HG02759 (cell line): Measurements from ENCODE around the gene LRRC75B.

Experiments
- ATAC-seq: cut with Tn5 transposase; IDR thresholded peaks from one replicate; pipeline ENCODE4 v1.9.1; 2021; ENCODE audit warnings: mild to moderate bottlenecking, moderate library complexity; ENCODE audit not compliant: unreplicated experiment

The LRRC75B gene

DNA sequence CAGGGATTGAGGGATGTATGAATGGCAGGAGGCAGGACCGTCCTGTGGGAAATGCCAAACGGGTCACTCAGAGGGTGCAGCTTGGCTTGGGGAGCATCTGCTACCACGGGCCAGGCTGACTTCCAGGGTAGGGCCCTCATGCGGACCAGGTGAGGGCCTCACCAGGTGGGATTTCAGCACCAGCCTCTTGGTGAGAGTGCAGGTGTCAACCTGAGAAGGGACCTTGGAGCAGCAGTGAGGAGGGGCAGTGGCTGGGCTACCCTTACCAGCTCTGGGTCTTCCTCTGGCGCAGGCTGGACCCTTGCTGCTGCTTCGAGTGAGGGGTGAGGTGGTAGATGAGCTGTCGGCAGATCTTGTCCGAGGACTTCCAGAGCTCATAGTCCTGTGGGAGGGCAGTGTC, 4.9 kb downstream of the LRRC75B start:
- ATAC-seq = no peak

DNA sequence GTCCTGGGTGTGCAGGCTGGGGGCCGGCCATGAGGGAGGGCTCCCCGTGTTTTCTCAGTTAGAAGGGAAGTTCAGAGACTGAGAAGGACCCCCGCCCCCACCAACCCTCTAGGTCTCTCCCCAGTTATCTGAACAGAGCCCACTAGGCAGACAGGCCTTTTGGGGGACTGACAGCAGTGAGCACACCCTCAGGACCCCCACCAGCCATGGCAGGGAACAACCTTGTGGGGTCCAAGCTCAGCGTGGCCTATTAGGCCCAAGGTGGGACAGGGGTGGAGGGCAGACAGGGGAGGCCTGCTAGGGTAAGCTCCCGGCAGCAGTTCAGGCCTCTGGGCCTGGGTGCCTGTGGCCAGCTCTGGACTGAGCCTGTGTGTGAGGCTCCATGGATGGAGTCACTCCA, 5.6 kb downstream of the LRRC75B start:
- ATAC-seq = no peak

DNA sequence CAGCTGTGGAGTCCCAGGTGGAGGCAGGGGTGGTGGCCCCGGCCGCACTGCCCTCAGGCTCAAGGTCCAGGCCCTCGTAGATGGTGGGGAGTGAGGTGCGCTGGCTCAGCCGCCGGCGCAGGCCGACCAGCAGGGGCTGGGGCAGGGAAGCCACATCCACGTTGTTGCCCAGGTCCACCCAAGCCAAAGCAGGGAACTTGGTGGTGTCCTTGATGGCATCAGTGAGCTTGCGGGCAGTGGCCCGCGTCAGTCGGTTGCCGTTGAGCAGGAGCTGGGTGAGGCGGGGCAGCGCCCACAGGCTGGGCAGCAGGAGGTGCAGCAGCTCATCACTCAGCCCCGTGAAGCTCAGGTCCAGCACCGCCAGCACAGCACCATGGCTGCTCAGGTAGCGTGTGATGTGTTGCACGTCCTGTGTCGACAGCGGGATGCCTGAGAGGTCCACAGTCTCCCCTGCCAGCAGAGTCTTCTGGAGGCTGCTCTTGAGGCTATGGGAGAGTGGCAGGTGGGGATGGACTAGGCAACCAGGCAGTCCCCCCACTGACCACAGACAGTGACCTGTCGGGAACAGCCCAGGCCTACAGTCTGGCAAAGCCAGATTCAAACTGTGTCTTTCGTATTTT, 6.8 kb downstream of the LRRC75B start:
- no peak for ATAC-seq

DNA sequence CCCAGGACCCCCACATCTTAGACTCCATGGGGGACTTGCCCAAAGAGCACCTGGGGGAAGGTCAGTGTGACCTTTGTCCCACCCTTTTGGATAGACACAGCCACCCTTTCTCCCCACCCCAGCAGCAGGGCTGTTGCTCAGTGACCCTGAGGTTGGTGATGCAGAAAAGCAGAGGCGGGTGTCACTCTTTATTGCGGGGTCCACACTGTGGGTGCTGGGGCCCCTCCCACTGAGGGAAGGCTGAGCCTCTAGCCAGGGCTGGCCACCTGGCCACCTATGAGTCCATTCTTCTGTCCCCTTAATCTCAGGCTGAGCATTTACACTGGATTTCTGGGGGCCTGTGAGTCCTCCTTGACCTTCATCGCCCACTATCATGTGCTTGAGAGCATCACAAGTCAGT, 7.4 kb downstream of the LRRC75B start:
- no peak for ATAC-seq

DNA sequence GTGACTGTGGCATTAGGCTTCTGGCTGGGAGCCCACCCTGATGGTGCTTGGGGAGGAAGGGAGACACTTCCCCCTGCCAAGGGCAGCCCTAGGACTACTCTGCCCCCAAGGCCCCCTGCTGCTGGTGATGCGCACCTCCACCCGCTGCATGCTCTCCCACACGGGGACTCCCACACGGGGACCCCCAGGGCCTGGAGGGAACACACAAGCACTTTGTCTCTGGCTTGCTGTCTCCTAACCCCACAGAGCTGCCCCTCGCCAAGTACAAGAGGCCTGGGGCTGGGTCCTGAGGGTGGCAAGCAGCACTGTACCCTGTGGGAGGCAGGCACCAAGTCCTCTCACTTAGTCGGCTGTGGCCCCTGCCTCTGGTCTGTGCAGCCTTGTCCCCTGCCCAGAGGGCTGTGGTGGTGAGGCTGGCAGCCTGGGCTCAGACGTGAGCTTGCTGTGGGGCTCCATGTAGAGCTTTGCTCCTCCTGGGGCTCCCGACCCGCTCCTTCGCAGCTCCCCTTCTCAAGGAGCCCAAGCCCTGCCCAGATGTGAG, 7.9 kb downstream of the LRRC75B start:
- no peak for ATAC-seq

DNA sequence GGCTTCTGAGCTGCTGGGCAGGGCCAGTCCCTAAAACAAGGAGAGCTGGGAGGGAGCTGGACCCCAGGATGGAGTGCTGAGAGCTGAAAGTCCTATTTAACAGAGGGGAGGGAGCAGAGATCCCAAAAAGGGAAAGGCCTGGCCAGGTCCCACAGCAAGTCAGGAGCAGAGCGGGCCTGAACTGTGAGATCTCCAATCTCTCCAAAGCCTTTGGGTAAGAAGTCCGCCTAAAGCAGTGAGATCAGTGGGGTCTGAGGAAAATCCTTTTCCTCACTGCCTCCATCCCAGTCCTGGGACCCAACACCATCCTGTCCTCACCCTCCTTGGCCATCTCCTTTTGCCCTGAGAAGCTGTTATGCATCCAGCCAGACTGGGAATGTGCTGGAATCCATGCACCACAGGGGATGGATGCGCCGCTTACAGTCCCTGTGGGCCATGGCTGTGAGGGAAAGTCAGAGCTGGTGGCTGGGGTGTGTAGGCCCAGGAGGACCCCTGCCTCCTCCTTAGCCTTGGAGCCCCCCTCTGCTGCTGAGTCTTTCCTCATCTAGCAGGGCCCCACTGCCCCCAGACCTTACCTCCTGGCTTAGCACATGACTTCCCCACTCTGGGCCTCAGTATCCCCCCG, 8.6 kb downstream of the LRRC75B start:
- no peak for ATAC-seq

DNA sequence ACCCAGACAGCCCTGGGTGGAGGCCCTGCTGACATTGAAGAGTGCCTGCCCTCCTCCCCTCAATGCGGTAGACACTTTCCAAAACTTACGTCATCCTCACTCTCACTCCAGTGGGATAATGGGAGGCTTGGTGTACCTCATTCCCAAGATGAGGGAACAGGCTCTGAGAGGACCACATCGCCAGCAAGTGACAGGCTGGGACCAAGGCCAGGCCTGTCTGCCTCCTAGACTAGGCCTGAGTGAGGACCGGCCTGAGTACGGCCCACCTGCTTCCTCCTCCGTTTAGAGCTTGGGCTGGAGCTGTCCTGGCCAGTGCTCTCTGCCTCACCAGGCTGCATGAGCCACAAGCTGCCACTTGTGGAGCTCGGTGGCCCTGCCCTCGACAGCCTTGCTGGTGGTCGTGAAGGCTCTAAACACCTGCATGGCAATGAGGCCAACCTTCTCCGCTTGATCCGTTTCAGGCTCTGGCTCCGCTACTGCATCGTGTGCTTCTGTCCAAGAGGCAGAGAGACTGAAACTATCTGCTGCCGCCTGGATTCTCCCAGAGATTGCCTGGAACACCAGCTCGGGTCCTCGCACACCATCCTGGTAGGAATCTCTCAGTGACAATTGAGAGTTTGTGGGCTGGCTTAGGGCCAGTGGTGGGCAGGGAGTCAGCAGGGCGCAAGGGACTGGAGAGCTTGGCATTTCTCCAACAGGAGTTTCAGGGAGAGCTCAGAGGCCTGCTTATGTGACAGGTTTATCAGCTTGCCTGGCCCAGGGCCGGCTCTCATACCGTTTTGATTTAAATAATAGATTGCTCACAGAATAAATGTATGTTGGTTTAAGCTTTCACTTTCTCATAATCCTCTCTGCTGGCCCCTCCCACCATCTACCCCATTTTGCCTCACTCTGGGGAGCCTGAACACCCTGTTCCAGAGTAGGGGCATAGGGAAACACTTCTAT, 9.4 kb downstream of the LRRC75B start:
- no peak for ATAC-seq

DNA sequence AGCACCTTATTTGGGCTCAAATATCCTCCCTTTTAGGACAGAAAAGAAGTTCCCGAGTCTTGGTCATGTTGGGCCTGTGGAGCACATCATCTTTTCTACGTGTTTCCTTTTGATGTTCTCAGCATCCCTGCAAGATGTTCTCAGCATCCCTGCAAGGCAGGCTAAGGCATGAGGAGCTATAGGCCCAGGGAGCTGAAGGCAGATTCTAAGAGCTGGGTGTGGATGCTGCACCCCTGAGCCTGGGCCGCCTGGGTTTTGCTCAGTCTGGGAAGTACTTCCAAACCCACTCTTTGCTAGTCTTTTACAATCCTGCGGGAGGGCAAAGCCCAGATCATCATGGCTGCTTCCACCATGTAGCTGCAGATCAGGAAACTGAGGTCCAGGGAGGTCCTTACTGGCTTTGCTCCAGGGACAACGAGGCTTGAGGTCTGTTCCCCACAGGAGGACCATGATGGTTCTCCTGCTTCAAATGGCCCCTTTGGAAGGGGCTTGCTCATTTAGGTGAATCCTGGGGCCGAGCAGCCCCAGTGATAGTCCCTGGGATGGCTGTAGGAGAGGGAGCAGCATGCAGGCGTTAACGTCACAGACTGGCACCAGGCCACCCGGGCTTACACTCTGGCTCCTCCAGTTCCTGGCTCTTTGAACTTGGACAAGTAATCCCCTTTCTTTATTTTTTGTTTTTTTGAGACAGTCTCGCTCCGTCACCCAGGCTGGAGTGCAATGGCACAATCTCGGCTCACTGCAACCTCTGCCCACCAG, 10.6 kb downstream of the LRRC75B start:
- no peak for ATAC-seq

DNA sequence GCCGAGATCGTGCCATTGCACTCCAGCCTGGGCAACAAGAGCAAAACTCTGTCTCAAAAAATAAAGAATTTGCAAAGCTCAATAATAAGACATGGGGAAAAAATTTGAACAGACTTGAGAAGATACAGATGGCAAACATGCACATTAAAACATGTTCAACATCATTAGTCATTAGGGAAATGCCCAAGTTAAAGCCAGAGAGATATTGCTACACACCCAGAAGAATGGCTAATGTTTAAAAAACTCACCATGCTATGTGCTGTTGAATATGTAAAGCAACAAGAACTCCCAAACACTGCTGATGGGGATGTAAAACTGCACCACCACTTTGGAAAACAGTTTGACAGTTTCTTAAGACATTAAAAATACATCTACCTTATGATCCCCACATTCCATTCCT, 12.6 kb downstream of the LRRC75B start:
- ATAC-seq = no peak

DNA sequence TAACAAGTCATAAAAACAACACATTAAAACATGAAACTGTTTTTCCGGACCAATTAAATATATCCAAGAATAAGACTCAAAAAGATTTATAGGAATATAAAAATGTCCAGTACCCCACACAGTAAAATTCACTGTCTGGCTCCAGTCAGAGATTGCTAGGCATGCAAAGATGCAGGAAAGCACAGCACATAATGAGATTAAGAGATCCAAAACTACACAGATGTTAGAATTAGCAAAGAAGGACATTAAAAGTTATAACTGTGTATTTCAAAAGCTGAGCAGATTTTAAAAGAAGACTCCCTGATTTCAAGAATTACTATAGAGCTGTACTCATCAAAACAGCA, 13.6 kb downstream of the LRRC75B start:
- ATAC-seq = no peak

DNA sequence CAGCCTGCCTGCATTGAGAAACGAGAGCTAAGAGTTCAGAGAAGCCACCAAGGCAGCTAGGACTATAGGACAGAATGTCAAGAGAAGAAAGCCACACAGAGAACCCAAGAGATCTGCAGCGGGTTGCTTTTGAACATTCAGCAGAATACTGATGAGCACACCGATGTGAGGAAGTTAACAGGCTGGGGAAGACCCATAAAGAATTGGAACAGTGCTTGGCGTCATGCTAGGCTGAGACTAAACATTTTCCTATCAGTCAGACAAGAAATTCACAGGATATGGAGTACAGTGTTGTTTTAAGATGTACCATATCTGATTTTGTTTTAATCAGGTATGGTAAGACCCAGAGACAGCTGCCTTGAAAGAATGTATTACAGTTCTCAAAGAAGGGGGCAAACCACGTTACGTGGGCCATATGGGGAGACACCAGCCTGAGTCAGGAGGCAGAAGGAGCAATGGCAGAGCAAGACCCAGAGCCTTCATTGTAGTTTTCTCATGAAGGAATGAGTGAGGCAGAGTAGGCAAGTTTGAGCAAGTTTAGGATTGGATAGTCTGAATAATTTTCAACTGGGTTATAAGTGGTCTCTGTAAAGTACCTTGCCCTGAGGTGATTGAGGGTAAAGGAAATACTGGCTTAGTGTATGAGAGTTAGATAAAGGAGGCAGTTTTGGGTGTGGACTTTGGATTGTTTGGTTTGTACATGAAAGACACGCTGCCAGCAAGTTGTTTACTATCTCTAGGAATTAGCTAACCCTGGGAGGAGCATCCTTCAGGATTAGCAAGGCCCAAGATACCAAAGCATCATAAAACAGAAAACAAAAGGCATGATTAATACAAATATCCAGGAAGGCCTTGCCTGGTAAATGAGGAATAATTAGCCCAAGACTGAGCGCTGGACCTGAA, 14.3 kb downstream of the LRRC75B start:
- ATAC-seq = no peak

DNA sequence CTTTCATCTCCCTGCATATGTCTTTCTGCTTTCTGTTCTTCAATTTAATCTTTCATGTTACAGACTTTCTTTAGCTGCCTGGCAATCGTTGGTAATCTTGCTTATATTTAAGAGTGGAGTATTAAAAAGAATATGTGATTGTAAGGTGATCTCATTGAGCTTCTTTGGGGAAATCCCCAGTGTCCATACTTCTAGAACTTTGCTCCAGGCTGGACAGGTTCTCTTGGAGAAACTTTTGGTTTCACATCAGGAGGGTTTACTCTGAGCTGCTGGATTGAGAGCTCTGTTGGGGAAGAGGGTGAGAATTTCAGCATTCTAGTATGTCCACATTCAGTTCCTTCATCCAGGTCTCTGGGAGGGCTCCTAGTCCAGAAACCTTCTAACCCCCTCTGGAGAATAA, 16.1 kb downstream of the LRRC75B start:
- ATAC-seq = no peak

DNA sequence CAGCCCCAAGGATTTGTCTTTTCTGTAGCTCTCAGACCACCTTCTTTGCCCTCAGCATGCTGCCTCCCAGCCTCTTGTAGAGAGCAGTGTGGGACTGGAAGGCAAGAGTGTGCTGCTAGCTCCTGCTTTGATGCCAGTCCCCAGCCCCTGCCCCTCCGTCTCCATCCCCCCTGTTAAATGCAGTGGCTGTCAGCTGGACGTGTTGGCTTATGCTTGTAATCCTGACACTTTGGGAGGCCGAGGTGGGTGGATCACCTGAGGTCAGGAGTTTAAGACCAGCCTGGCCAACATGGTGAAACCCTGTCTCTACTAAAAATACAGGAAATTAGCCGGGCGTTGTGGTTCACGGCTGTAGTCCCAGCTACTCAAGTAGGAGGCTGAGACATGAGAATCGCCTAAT, 21.6 kb downstream of the LRRC75B start:
- ATAC-seq = no peak

DNA sequence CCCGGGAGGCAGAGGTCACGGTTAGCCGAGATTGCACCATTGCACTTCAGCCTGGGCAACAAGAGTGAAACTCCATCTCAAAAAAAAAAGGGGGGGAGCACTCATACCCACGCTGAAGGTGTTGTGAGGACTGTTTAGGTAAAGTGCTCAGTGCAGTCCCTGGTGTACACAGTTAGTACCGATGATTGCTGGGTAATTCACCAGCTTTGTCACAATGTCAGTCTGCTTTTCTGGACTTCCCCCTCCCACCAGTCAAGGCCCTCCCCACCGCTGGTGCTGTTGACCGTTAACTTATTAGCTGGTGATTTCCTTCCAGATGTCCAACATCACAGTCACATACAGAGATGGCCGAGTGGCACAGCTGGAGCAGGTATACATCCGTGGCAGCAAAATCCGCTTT, 25.2 kb downstream of the LRRC75B start:
- no peak for ATAC-seq

DNA sequence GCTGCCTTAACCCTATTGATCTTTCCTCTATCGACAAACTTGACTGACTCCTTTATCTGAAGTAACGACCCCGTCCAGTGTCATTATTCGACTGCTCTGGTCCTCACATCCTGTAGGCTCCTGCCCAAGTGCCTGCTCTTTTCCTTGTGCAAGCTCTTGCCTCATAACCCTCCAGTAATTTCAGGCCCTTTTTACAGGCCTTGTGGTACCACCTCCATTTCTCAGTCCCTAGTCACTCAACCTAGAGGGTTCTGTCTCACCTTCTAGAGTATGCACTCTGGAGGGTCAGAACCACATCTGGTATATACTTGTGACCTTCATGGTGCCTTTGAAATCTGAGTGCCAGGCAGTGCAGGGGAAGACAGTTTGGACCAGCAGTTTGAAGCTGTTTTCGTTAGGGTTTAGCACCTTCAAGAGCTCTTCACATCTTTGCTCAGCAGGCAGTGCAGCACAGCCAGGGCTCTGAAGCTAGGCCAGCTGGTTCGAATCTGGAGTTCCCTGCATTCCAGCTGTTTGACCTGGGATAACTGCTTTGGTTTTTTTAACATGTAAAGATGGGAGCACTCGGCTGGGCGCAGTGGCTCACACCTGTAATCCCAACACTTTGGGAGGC, 25.9 kb downstream of the LRRC75B start:
- no peak for ATAC-seq

DNA sequence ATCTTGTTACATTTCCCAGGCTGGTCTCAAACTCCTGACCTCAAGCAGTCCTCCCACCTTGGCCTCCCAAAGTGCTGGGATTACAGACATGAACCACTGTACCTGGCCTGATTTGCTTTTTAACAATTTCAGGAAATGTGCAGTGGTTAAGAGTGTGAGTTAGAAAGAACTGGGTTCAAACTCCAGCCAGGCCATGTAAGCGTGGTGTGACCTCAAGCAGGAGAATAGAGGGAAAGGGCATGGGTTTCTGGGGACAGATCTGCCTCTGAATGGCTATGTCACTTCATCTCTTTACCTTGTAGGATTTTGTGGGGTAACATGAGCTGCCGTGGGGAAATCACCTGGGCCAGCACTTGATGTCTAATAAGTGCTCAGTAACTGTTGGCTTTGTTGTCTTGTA, 27.8 kb downstream of the LRRC75B start:
- ATAC-seq = no peak

DNA sequence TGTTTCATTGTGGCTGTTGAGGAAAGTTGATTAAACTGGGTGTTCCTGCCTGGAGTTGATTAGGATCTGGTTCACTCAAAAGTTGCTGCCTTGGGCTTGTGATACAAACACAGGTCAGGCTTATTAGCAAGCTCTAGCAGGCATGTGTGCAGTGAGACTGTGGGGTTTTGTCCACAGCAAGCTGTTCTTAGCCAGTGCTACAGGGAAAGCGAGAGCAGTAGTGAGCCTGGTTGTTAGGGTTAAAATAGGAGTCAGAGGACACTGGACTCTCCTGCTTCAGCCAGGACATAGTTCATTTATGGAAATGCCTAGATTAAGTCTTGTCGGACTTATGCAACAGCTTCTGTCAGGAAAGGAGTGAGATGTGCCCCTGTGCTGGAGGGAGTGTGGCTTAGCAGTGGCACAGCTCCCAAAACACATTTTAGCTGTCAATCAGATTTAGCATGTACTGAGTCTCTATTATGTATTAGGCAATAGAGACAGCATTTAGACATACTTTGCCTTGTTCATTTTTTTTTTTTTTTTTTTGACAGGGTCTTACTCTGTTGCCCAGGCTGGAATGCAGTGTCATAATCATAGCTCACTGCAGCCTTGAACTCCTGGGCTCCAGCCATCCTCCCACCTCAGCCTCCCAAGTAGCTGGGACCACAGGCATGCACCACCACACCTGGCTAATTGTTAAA, 28.4 kb downstream of the LRRC75B start:
- ATAC-seq = no peak

DNA sequence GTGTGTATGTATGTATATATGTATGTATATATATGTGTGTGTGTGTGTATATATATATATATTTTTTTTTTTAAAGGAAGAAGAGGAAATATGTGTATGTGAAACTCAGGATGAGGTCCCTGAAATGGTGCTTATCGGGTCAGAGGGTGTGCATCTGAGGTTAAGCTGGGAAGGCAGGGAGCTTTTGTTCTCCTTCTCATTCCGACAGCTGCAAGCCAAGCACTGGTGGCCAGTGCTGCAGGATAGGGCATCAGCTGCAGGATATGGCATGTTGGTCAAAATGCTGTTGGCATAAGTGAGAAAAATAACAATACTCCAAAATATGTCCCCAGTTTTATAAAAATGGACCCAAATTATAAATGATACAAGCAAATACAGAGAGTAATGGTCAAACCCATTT, 29.6 kb downstream of the LRRC75B start:
- ATAC-seq = no peak

DNA sequence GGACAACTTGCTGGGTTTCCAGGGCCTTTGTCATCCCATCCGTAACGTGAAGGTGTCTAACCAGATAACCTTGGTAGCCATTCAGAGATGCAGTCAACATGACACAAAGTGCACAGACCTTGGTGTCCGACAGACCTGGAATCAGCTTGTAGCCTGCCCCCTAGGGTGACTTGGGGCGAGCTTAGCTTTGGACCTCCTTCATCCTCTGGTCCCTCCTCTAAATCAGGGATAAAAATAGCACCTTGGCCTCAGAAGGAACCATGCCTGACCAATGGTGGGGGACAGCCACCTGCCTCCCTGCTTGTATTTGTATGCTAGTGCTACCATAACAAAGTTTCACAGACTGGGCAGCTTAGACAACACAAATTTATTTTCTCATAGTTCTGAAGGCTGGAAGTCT, 33.4 kb downstream of the LRRC75B start:
- no peak for ATAC-seq
